DMS 273 treated with DMSO at 0.1 percent for 48 hours (cell line): ENCODE results near the gene TMEM14B.
"Not testable (repeated sequence)": the region's sequence is repeated elsewhere in the genome, so short reads cannot be mapped to it uniquely, and the experiment has no call there.

Experiments used
- DNase-seq: peaks from one replicate; lab custom pipeline; 2025; lab: John Stamatoyannopoulos, UW

Gene TMEM14B

DNA sequence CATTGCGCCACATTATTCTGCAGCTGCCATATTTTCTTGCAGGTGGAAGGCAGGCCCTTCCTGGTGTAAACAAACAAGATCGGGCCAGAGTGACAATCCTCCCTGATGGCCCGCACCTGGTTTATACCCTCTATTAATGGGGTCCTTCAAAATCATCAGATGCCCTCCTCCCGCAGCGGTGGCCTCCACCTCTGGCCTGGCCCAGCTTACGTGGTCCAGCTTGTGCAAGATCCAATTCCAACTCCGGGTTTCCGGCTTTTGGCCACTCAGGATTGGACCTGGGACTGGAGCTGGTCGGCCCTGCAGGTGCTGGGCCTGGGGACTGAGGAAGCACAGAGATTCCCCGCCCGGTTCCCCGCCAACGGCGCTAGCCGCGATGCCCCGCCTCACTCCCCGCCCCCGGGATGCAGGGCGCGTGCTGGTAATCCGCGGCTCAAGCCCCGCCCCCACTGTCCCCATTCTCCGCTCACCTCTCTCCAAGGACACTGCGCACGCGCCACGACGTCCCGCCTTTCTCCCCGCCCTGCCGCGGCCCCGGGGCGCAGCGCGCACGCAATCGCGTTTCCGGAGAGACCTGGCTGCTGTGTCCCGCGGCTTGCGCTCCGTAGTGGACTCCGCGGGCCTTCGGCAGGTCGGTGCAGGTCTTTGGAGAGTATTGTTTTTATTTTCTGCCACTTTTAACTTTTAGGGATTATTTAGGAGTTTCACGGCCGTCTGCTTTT is at the start of gene TMEM14B:
TSS of gene TMEM14B (plus strand) at position 555 of the 722 bp plus-strand sequence. CDS start 1,441 bp downstream, outside the sequence.
- peak; percentile 92 for DNase-seq

GRCh38 chr6:10713962-10714361 is 33.6 kb upstream of the TMEM14B start:
- no peak for DNase-seq

DNA sequence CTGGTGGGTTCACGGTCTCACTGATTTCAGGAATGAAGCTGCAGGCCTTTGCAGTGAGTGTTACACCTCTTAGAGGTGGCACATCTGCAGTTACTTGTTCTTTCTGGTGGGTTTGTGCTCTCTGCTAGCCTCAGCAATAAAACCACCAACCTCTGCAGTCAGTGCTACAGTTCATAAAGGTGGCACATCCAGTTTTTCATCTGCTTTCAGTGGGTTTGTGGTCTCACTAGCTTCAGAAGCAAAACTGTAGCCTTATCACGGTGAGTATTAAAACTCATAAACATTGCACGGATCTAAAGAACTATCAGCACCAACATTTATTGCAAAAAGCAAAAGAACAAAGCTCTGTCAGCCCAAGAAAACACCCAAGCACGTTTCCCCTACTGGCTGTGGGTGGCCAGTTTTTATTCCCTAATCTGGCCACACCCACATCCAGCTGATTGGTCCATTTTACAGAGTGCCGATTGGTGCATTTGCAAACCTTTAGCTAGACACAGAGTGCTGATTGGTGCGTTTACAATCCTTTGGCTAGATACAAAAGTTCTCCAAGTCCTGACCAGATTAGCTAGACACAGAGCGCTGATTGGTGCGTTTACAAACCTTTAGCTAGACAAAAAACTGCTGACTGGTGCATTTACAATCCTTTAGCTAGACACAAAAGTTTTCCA is 28.2 kb upstream of the TMEM14B start:
- DNase-seq: no peak

GRCh38 chr6:10719964-10720264 is 27.7 kb upstream of the TMEM14B start:
- DNase-seq: no peak

DNA sequence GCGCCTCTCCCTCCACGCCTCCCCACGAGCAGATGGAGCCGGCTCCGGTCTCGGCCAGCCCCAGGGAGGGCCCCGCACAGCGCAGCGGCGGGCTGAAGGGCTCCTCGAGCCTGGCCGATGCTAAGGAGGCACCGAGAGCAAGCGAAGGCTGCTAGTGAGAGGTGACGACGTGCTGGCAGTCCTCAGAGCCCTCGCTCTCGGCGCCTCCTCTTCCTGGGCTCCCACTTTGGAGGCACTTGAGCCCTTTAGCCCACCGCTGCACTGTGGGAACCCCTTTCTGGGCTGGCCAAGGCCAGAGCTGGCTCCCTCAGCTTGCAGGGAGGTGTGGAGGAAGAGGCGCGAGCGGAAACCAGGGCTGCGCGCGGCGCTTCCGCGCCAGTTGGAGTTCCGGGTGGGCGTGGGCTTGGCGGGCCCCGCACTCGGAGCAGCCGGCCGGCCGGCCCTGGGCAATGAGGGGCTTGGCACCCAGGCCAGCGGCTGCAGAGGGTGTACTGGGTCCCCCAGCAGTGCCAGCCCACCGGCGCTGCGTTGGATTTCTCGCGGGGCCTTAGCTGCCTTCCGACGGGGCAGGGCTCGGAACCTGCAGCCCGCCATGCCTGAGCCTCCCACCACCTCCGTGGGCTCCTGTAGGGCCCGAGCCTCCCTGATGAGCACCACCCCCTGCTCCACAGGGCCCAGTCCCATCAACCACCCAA is 27.2 kb upstream of the TMEM14B start:
- no peak for DNase-seq

- DNase-seq: not testable (repeated sequence)
These were observed 26.4 kb upstream of the TMEM14B start for GRCh38 chr6:10720960-10721849.

- no peak for DNase-seq
These were observed 25.6 kb upstream of the TMEM14B start for GRCh38 chr6:10721850-10722569.

- no peak for DNase-seq
These were observed 25.1 kb upstream of the TMEM14B start for GRCh38 chr6:10722570-10722819.

GRCh38 chr6:10722820-10723566 is 24.6 kb upstream of the TMEM14B start, which contains the start of gene TMEM14C:
TSS of gene TMEM14C (plus strand) at chr6:10723070. CDS start at chr6:10724614, 1,544 bp downstream.
- peak; percentile 87 for DNase-seq

DNA sequence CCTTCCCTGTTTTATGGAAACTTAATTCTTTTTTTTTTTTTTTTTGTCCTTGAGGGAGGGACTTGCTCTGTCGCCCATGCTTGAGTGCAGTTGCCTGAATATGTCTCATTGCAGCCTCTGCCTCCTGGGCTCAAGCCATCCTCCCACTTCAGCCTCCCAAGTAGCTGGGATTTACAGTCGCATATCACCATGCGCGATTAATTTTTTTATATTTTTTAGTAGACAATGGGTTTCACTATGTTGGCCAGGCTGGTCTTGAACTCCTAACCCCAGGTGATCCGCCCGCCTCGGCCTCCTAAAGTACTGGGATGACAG is 24.1 kb upstream of the TMEM14B start:
- DNase-seq: no peak

DNA sequence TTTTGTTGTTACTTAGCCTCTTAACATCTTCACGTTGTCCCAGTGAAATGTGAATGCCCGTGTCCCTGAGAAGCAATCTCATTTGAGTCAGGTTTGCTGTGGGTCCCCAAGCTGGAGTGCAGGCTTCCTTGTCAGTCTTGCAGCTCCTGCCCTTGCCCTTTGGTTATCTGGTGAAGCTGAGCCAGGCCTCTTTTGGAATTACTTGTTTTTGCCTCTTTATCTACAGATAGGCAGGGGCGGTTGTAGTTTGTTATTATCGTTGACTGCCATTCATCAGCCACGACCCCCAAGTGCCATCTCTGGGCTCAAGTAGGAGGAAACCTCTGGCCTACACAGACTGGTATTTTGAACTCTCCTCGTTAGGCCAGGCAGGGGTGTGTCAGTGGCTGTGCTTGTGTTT is 22.6 kb upstream of the TMEM14B start:
- no peak for DNase-seq

DNA sequence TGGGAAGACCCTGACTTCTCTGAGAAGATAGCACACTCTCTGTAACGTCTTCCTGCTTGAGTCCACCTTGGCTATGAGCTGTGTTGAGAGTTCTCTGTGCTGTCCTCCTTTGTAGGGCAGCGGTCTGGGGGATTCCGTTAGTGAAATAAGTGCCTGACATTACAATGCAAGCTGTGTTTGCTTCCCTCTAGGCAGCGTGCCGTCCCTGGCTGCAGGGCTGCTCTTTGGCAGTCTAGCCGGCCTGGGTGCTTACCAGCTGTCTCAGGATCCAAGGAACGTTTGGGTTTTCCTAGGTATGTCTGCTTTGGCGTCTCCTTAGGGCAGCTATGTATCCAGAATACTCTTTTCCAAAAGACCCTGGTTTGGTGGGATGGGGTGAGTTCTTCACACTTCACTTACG is 21.9 kb upstream of the TMEM14B start:
- no peak for DNase-seq

DNA sequence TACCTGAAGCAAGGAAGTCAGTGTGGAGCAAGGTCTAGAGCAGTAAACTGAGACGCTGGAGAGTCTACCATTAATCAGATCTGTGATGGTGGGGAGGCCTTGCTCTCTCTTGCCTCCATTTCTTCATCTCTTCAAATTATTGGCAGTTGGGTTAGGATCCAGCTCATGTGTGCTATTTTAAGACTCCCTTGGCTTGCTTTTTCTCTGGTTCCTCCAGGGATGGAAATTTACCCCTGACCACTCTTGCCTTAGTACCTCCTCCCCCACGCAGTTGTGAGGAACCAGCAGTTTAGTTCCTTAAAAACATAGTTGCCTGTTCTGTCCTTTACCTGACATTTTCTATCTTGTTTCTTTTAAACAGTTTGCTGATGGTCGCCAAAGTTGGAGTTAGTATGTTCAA is 17.4 kb upstream of the TMEM14B start:
- no peak for DNase-seq

GRCh38 chr6:10733151-10733715 is 14.4 kb upstream of the TMEM14B start:
- DNase-seq: no peak

GRCh38 chr6:10733863-10734262 is 13.7 kb upstream of the TMEM14B start:
- no peak for DNase-seq

GRCh38 chr6:10736731-10737130 is 10.9 kb upstream of the TMEM14B start:
- DNase-seq: peak; percentile 6

- DNase-seq: no peak
These were observed 7.5 kb upstream of the TMEM14B start for GRCh38 chr6:10740061-10740460.

DNA sequence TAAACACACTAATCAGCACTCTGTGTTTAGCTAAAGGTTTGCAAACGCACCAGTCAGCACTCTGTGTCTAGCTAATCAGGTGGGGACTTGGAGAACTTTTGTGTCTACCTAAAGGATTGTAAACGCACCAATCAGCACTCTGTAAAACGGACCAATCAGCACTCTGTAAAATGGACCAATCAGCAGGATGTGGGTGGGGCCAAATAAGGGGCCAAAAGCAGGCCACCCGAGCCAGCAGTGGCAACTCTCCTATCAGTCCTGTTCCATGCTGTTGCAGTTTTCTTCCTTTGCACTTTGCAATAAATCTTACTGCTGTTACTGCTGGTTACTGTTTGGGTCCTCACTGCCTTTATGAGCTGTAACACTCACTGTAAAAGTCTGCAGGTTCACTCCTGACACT is 6.0 kb upstream of the TMEM14B start:
- DNase-seq: not testable (repeated sequence)

DNA sequence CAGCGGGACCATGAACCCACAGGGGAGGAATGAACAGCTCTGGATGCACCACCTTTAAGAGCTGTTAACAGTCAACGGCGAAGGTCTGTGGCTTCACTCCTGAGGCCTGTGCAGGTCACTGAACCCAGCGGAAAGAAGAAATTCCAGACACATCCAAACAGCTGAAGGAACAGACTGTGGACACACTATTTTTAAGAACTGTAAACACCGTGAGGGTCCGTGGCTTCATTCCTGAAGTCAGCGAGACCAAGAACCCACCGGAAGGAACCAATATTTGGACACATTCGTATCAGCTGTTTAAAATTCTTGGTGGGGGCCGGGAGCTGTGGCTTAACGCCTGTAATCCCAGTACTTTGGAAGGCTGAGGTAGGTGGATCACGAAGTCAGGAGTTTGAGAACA is 5.4 kb upstream of the TMEM14B start:
- DNase-seq: no peak

DNA sequence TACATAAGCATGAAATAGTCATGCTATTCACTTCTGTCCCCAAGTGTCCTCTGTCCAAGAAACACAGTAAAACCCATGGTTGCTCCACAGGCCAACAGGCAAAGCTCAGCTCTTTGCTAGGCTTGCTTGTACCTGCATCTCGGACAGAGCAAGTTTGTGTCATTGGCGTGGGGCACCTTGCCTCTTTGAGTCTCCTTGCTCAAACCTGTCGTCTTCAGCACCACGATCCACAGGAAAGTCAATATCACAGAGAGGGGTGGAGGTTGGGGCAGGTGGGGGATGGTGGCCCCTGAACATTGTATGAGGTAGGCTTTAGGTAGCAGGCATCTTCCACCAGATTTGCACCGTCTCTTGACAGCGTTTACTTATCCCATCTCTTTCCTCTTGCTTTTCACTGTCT is 4.1 kb upstream of the TMEM14B start:
- DNase-seq: no peak

GRCh38 chr6:10745116-10745515 is 2.5 kb upstream of the TMEM14B start:
- DNase-seq: no peak
